H1 (cell line): ENCODE measurements around the gene TMEM120B. TPM values are rescaled to one million over a fixed set of nuclear protein-coding genes. Genes with fewer than 3 reads are reported as not detected.

Source experiments
- ASH2L ChIP-seq: fragments of 200-600, 300-600 bp; sonication (generic); IDR thresholded peaks from one replicate; pipeline ENCODE4 v1.7.1; 2017; ENCODE audit warnings: low read length
- HDAC6 ChIP-seq: IDR thresholded peaks from one replicate; pipeline ENCODE4 v1.7.1; 2012; ENCODE audit warnings: low read depth, mild to moderate bottlenecking, inconsistent platforms, low read length, moderate library complexity
- MAFK ChIP-seq: IDR thresholded peaks from 2 replicates; pipeline ENCODE4 v1.6.1; 2012; ENCODE audit warnings: low read depth, mild to moderate bottlenecking, improper control_type of control experiment, low read length
- SAP30 ChIP-seq: fragments of 300-600 bp; sonication (generic); IDR thresholded peaks from 2 replicates; pipeline ENCODE4 v1.7.1; 2012; ENCODE audit warnings: low read length, moderate library complexity, mild to moderate bottlenecking, inconsistent platforms; ENCODE audit not compliant: insufficient read depth, insufficient replicate concordance
- polyA plus RNA-seq, 7 experiments: library from polyadenylated mRNA; depleted of rRNA in 3 of 7; stranded (reverse) in 5 of 7; unstranded in 2 of 7; fragments of >200 nt in 5 of 7; fragments of 200-250 nt in 2 of 7; gene quantifications; 1 replicate in 5 of 7; 2 replicates in 1 of 7; 4 replicates in 1 of 7; pipeline versions ENCODE4 v1.2.1 to v1.2.3, GENCODE V29; 2011 to 2013; ENCODE audit warnings: missing spikeins in 2 of 7, mixed read lengths in 2 of 7
- total RNA-seq: library from RNA; stranded (reverse); fragmentation: NEBNext Ultra II Directional; extraction: Animal tissue kit (Norgen Biotek cat#: 25700); gene quantifications from 2 replicates; pipeline ENCODE4 v1.2.1, GENCODE V29; 2021

Gene TMEM120B
- total and polyA plus RNA-seq, 2 of the 8 experiments (the other 6 are each of a cell fraction or from before 2014, with no cell fraction given) = 22.0 to 29.1 TPM

DNA sequence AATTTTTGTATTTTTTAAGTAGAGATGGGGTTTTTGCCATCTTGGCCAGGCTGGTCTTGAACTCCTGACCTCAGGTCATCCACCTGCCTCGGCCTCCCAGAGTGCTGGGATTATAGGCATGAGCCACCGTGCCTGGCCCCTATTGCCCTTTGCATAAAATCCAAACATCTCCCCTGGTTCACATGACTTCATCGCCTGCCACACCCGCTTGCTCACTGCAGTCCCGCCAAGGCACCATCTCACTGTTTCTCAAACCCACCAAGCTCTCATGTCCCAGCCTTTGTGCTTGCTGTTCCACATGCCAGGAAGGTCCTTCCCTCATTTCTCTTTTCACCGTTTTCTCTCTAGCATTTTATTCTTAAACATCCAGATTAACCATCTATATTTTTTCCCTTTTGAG, 71.2 kb downstream of the TMEM120B start (continued):
- no peak for TF ChIP-seq MAFK
- no peak for TF ChIP-seq HDAC6
- TF ChIP-seq ASH2L = no peak
- no peak for TF ChIP-seq SAP30
